HEK293 (cell line): Measurements from ENCODE around the gene TRNAU1AP.

Source experiments
- CTCF ChIA-PET: fragments of 350-600 bp; formaldehyde crosslinking; extraction: SDS; loops from one replicate; lab custom pipeline; 2021; ENCODE audit warnings: antibody characterized with exemption; lab: Yijun Ruan, JAX
- POLR2A ChIA-PET: fragments of 300-600 bp; formaldehyde crosslinking; extraction: SDS; loops from one replicate; lab custom pipeline; 2020; ENCODE audit warnings: antibody characterized with exemption, inconsistent platforms; lab: Yijun Ruan, JAX
- H3K27ac ChIP-seq: fragments of 200-500 bp; sonication (Bioruptor generic); 2 replicates; pipeline ENCODE4 v1.5.1; 2014; ENCODE audit warnings: low read depth, low read length, control low read depth, inconsistent platforms; ENCODE audit errors: extremely low read depth
- H3K36me3 ChIP-seq, 2 experiments: fragments of 200-500 bp in 1 of 2; sonication (Bioruptor generic) in 1 of 2; 1 replicate in 1 of 2; 2 replicates in 1 of 2; pipeline ENCODE4 v1.5.1; 2014 to 2017; ENCODE audit warnings: inconsistent platforms in 2 of 2, low read length in 2 of 2; ENCODE audit not compliant: control insufficient read depth in 2 of 2, insufficient read depth in 1 of 2
- H3K4me1 ChIP-seq: fragments of 200-500 bp; sonication (Bioruptor generic); 2 replicates; pipeline ENCODE4 v1.5.1; 2014; ENCODE audit warnings: mild to moderate bottlenecking, low read length, inconsistent platforms; ENCODE audit not compliant: control insufficient read depth, insufficient read depth
- H3K4me3 ChIP-seq: 2 replicates; pipeline ENCODE4 v1.5.1; 2011; ENCODE audit warnings: low read depth, mild to moderate bottlenecking, control low read depth, low read length, moderate library complexity
- H3K9me3 ChIP-seq: fragments of 200-500 bp; sonication (Bioruptor generic); 2 replicates; pipeline ENCODE4 v1.5.1; 2014; ENCODE audit warnings: low read depth, low read length, inconsistent platforms; ENCODE audit not compliant: control insufficient read depth, insufficient read depth
- GLI2 ChIP-seq: fragments of 450-650 bp; formaldehyde crosslinking; IDR thresholded peaks from 2 replicates; pipeline ENCODE4; 2017; ENCODE audit warnings: missing biosample characterization, missing genetic modification characterization, low read depth, borderline replicate concordance
- KLF16 ChIP-seq: fragments of 450-650 bp; formaldehyde crosslinking; IDR thresholded peaks from 2 replicates; pipeline ENCODE4 v1.5.1; 2017; ENCODE audit warnings: missing biosample characterization, missing genetic modification characterization
- KLF17 ChIP-seq: fragments of 450-650 bp; formaldehyde crosslinking; IDR thresholded peaks from 2 replicates; pipeline ENCODE4 v1.5.1; 2016; ENCODE audit warnings: missing biosample characterization, missing genetic modification characterization
- KLF9 ChIP-seq: fragments of 450-650 bp; formaldehyde crosslinking; IDR thresholded peaks from 2 replicates; pipeline ENCODE4 v1.5.1; 2016; ENCODE audit warnings: missing biosample characterization, missing genetic modification characterization, low read depth
- OVOL3 ChIP-seq: fragments of 450-650 bp; formaldehyde crosslinking; IDR thresholded peaks from 2 replicates; pipeline ENCODE4 v1.5.1; 2016; ENCODE audit warnings: missing biosample characterization, missing genetic modification characterization
- REPIN1 ChIP-seq: fragments of 450-650 bp; formaldehyde crosslinking; IDR thresholded peaks from 2 replicates; pipeline ENCODE4 v1.5.1; 2017; ENCODE audit warnings: missing biosample characterization, missing genetic modification characterization, low read depth
- YY2 ChIP-seq: fragments of 450-650 bp; formaldehyde crosslinking; IDR thresholded peaks from 2 replicates; pipeline ENCODE4 v1.5.1; 2016; ENCODE audit warnings: missing biosample characterization, missing genetic modification characterization
- ZBTB1 ChIP-seq: fragments of 450-650 bp; formaldehyde crosslinking; IDR thresholded peaks from 2 replicates; pipeline ENCODE4 v1.5.1; 2016; ENCODE audit warnings: missing biosample characterization, missing genetic modification characterization
- ZBTB11 ChIP-seq: fragments of 450-650 bp; formaldehyde crosslinking; conservative IDR thresholded peaks from 2 replicates; pipeline ENCODE4 v1.5.1; 2016; ENCODE audit warnings: low read depth, missing biosample characterization, missing genetic modification characterization
- ZBTB21 ChIP-seq: fragments of 450-650 bp; formaldehyde crosslinking; IDR thresholded peaks from 2 replicates; pipeline ENCODE4 v1.5.1; 2017; ENCODE audit warnings: missing biosample characterization, missing genetic modification characterization
- ZBTB8A ChIP-seq: fragments of 450-650 bp; formaldehyde crosslinking; IDR thresholded peaks from 2 replicates; pipeline ENCODE4 v1.5.1; 2016; ENCODE audit warnings: missing biosample characterization, missing genetic modification characterization
- ZNF132 ChIP-seq: fragments of 450-650 bp; formaldehyde crosslinking; IDR thresholded peaks from 2 replicates; pipeline ENCODE4 v1.5.1; 2017; ENCODE audit warnings: missing biosample characterization, missing genetic modification characterization, borderline replicate concordance
- ZNF140 ChIP-seq: fragments of 450-650 bp; formaldehyde crosslinking; IDR thresholded peaks from 2 replicates; pipeline ENCODE4 v1.5.1; 2016; ENCODE audit warnings: missing biosample characterization, missing genetic modification characterization
- ZNF155 ChIP-seq: fragments of 450-650 bp; formaldehyde crosslinking; IDR thresholded peaks from 2 replicates; pipeline ENCODE4 v1.5.1; 2016; ENCODE audit warnings: missing biosample characterization, missing genetic modification characterization
- ZNF248 ChIP-seq: fragments of 450-650 bp; formaldehyde crosslinking; IDR thresholded peaks from 2 replicates; pipeline ENCODE4 v1.5.1; 2017; ENCODE audit warnings: missing biosample characterization, missing genetic modification characterization
- ZNF324 ChIP-seq: fragments of 450-650 bp; formaldehyde crosslinking; IDR thresholded peaks from 2 replicates; pipeline ENCODE4 v1.5.1; 2016; ENCODE audit warnings: missing biosample characterization, missing genetic modification characterization
- ZNF366 ChIP-seq: fragments of 450-650 bp; formaldehyde crosslinking; conservative IDR thresholded peaks from 2 replicates; pipeline ENCODE4 v1.5.1; 2016; ENCODE audit warnings: missing biosample characterization, missing genetic modification characterization
- ZNF398 ChIP-seq: fragments of 450-650 bp; formaldehyde crosslinking; IDR thresholded peaks from 2 replicates; pipeline ENCODE4 v1.5.1; 2017; ENCODE audit warnings: missing biosample characterization, missing genetic modification characterization
- ZNF423 ChIP-seq: fragments of 450-650 bp; formaldehyde crosslinking; IDR thresholded peaks from 2 replicates; pipeline ENCODE4 v1.5.1; 2016; ENCODE audit warnings: missing biosample characterization, missing genetic modification characterization
- ZNF473 ChIP-seq: fragments of 450-650 bp; formaldehyde crosslinking; IDR thresholded peaks from 2 replicates; pipeline ENCODE4 v1.5.1; 2017; ENCODE audit warnings: missing biosample characterization, missing genetic modification characterization
- ZNF488 ChIP-seq: fragments of 450-650 bp; formaldehyde crosslinking; IDR thresholded peaks from 2 replicates; pipeline ENCODE4 v1.5.1; 2016; ENCODE audit warnings: missing biosample characterization, missing genetic modification characterization
- ZNF600 ChIP-seq: fragments of 450-650 bp; formaldehyde crosslinking; IDR thresholded peaks from 2 replicates; pipeline ENCODE4 v1.5.1; 2016; ENCODE audit warnings: missing biosample characterization, missing genetic modification characterization
- ZNF791 ChIP-seq: fragments of 450-650 bp; formaldehyde crosslinking; IDR thresholded peaks from 2 replicates; pipeline ENCODE4 v1.5.1; 2016; ENCODE audit warnings: missing biosample characterization, missing genetic modification characterization
- ZNF792 ChIP-seq: fragments of 450-650 bp; formaldehyde crosslinking; IDR thresholded peaks from 2 replicates; pipeline ENCODE4 v1.5.1; 2016; ENCODE audit warnings: missing biosample characterization, missing genetic modification characterization
- ZNF830 ChIP-seq: fragments of 450-650 bp; IDR thresholded peaks from 2 replicates; pipeline ENCODE4 v1.5.0; 2018; ENCODE audit warnings: missing biosample characterization, missing genetic modification characterization, low read depth, mild to moderate bottlenecking, moderate library complexity
- ZSCAN4 ChIP-seq: fragments of 450-650 bp; formaldehyde crosslinking; IDR thresholded peaks from 2 replicates; pipeline ENCODE4 v1.5.1; 2017; ENCODE audit warnings: missing biosample characterization, missing genetic modification characterization

TRNAU1AP gene

GRCh38 chr1:28604962-28605361 lies 52.1 kb downstream of the TRNAU1AP start:
- POLR2A ChIA-PET: interaction anchor here (0.6 to 5.4 kb wide), 2 partner anchors 18 to 24 kb away, joined by 3 to 56 read pairs; no protein-coding TSS in a partner anchor

GRCh38 chr1:28606771-28607170 lies 53.9 kb downstream of the TRNAU1AP start:
- H3K36me3 ChIP-seq: peaks cover 8 to 73% of the 10 kb centered on the region in 2 experiments; a peak in 2 of 3 replicates
- POLR2A ChIA-PET: no interaction called here
- CTCF ChIA-PET: interaction anchor here (0.7 kb wide), 1 partner anchor 442 kb away, joined by 4 read pairs; no protein-coding TSS in a partner anchor
- no peak overlapping the region for H3K27ac ChIP-seq
- TF ChIP-seq KLF17 (tag by site-specific recombination) (no peak), ZNF155 (tag by site-specific recombination) (no peak), ZNF488 (tag by site-specific recombination) (no peak), YY2 (tag by site-specific recombination) (no peak), ZBTB1 (tag by site-specific recombination) (no peak), ZNF830 (tag by site-specific recombination) (no peak), ZBTB11 (tag by site-specific recombination) (no peak), ZBTB21 (tag by site-specific recombination) (no peak), ZNF140 (tag by site-specific recombination) (no peak)
- no peak overlapping the region for H3K4me3 ChIP-seq
- H3K4me1 ChIP-seq: peaks cover 2% of the 10 kb centered on the region
- no peaks in the 10 kb centered on the region for H3K9me3 ChIP-seq

More at GRCh38 chr1:28604962-28605361, 52.1 kb downstream of the TRNAU1AP start:
- Histone ChIP-seq H3K36me3 (peaks cover 4 to 64% of the 10 kb centered on the region in 2 experiments; a peak in 2 of 3 replicates), H3K4me3 (no peak overlapping the region), H3K4me1 (peaks cover 5% of the 10 kb centered on the region)
- CTCF ChIA-PET: interaction anchor here (0.6 to 4.5 kb wide), 9 partner anchors 10 to 548 kb away, joined by 3 to 26 read pairs (median 3); no protein-coding TSS in a partner anchor
- no peak for TF ChIP-seq ZBTB8A (tag by site-specific recombination)
- no peak for TF ChIP-seq ZNF248 (tag by site-specific recombination)
- TF ChIP-seq KLF9 (tag by site-specific recombination): no peak
- no peak for TF ChIP-seq ZNF132 (tag by site-specific recombination)
- TF ChIP-seq GLI2: no peak
- no peak for TF ChIP-seq ZNF324 (tag by site-specific recombination)
- TF ChIP-seq ZNF398: no peak
- TF ChIP-seq ZNF600 (tag by site-specific recombination): no peak
- no peak for TF ChIP-seq ZNF423 (tag by site-specific recombination)
- TF ChIP-seq KLF16 (tag by site-specific recombination): no peak
- TF ChIP-seq ZNF473 (tag by site-specific recombination): no peak
- no peak for TF ChIP-seq ZSCAN4 (tag by site-specific recombination)
- no peak for TF ChIP-seq ZNF366 (tag by site-specific recombination)
- no peak for TF ChIP-seq REPIN1 (tag by site-specific recombination)
- no peak for TF ChIP-seq ZNF792 (tag by site-specific recombination)
- TF ChIP-seq ZNF791 (tag by site-specific recombination): no peak
- TF ChIP-seq OVOL3 (tag by site-specific recombination): no peak
- TF ChIP-seq, all 188 proteins: peak for 0
- Histone ChIP-seq H3K27ac (no peak overlapping the region), H3K9me3 (no peaks in the 10 kb centered on the region)
